Effector memory CD4-positive, alpha-beta T cell (primary cell): Measurements from ENCODE around the gene METTL9.
A peak's percentile ranks its signal among the peaks of the same experiment; 100 is the strongest.
"Not testable (repeated sequence)": the region's sequence is repeated elsewhere in the genome, so short reads cannot be mapped to it uniquely, and the experiment has no call there.

Experiments
- DNase-seq, 3 donors: peaks; one replicate each; pipeline ENCODE4 v3.0.0-alpha.2; 2020
- H3K27ac ChIP-seq: 2 replicates; pipeline ENCODE4 v1.7.0; 2013; ENCODE audit warnings: mild to moderate bottlenecking, low read length, moderate library complexity; ENCODE audit not compliant: insufficient read depth, poor library complexity, severe bottlenecking
- H3K27me3 ChIP-seq: replicated peaks from 2 replicates; pipeline ENCODE4 v1.7.0; 2013; ENCODE audit warnings: mild to moderate bottlenecking, low read length; ENCODE audit not compliant: insufficient read depth, control insufficient read depth, poor library complexity, severe bottlenecking
- H3K36me3 ChIP-seq: 2 replicates; pipeline ENCODE4 v1.7.0; 2013; ENCODE audit warnings: mild to moderate bottlenecking, low read length, moderate library complexity; ENCODE audit not compliant: control insufficient read depth, insufficient read depth
- H3K4me1 ChIP-seq: 2 replicates; pipeline ENCODE4 v1.7.0; 2013; ENCODE audit warnings: low read length, mild to moderate bottlenecking; ENCODE audit not compliant: control insufficient read depth, insufficient read depth, poor library complexity, severe bottlenecking
- H3K4me3 ChIP-seq: 2 replicates; pipeline ENCODE4 v1.7.0; 2013; ENCODE audit warnings: low read length, low read depth, mild to moderate bottlenecking; ENCODE audit not compliant: insufficient read depth, poor library complexity, severe bottlenecking
- H3K9me3 ChIP-seq: 2 replicates; pipeline ENCODE4 v1.7.0; 2013; ENCODE audit warnings: mild to moderate bottlenecking, low read length, moderate library complexity; ENCODE audit not compliant: control insufficient read depth

Gene METTL9

GRCh38 chr16:21644674-21645073 lies 45.3 kb downstream of the METTL9 start:
- Histone ChIP-seq H3K4me3 (peak overlapping the region; percentile 31), H3K9me3 (no peaks in the 10 kb centered on the region), H3K4me1 (peaks cover 43% of the 10 kb centered on the region), H3K36me3 (no peaks in the 10 kb centered on the region), H3K27ac (peak overlapping the region; percentile 65), H3K27me3 (no peaks in the 10 kb centered on the region)
- no peak for DNase-seq

- Histone ChIP-seq H3K27me3 (no peaks in the 10 kb centered on the region), H3K4me3 (peak overlapping the region; percentile 31), H3K9me3 (no peaks in the 10 kb centered on the region), H3K4me1 (peaks cover 43% of the 10 kb centered on the region), H3K27ac (peak overlapping the region; percentile 65), H3K36me3 (no peaks in the 10 kb centered on the region)
- DNase-seq = no peak
Measured at GRCh38 chr16:21645261-21645721, 45.9 kb downstream of the METTL9 start.

- Histone ChIP-seq H3K27me3 (no peaks in the 10 kb centered on the region), H3K4me3 (peak overlapping the region; percentile 31), H3K27ac (peak overlapping the region; percentile 65), H3K9me3 (no peaks in the 10 kb centered on the region), H3K4me1 (peaks cover 48% of the 10 kb centered on the region), H3K36me3 (no peaks in the 10 kb centered on the region)
- no peak for DNase-seq
Measured at GRCh38 chr16:21646091-21646490, 46.7 kb downstream of the METTL9 start.

- H3K27me3 ChIP-seq = no peaks in the 10 kb centered on the region
- DNase-seq = peak; percentile 52 to 63 (median 61)
- peaks cover 48% of the 10 kb centered on the region for H3K4me1 ChIP-seq
- no peaks in the 10 kb centered on the region for H3K9me3 ChIP-seq
- peak overlapping the region; percentile 67 for H3K27ac ChIP-seq
- H3K4me3 ChIP-seq = peak overlapping the region; percentile 8
- H3K36me3 ChIP-seq = no peaks in the 10 kb centered on the region
Measured at GRCh38 chr16:21646721-21647561, 47.6 kb downstream of the METTL9 start.

GRCh38 chr16:21647562-21648164 lies 48.3 kb downstream of the METTL9 start:
- peaks cover 48% of the 10 kb centered on the region for H3K4me1 ChIP-seq
- no peaks in the 10 kb centered on the region for H3K27me3 ChIP-seq
- H3K36me3 ChIP-seq = no peaks in the 10 kb centered on the region
- H3K27ac ChIP-seq = peak overlapping the region; percentile 67
- H3K9me3 ChIP-seq = no peaks in the 10 kb centered on the region
- no peak for DNase-seq
- H3K4me3 ChIP-seq = peak overlapping the region; percentile 8

GRCh38 chr16:21649826-21650406 lies 50.5 kb downstream of the METTL9 start:
- not testable (repeated sequence) for H3K9me3 ChIP-seq, H3K27me3 ChIP-seq, H3K4me3 ChIP-seq, H3K27ac ChIP-seq, DNase-seq, H3K36me3 ChIP-seq
- peaks cover 39% of the 10 kb centered on the region for H3K4me1 ChIP-seq

GRCh38 chr16:21650521-21650920 lies 51.1 kb downstream of the METTL9 start:
- DNase-seq = no peak
- Histone ChIP-seq H3K27me3 (no peaks in the 10 kb centered on the region), H3K36me3 (peaks cover 6% of the 10 kb centered on the region), H3K27ac (no peak overlapping the region), H3K4me1 (peaks cover 35% of the 10 kb centered on the region), H3K9me3 (no peaks in the 10 kb centered on the region), H3K4me3 (no peak overlapping the region)

GRCh38 chr16:21651515-21651914 lies 52.1 kb downstream of the METTL9 start:
- H3K4me1 ChIP-seq = peaks cover 26% of the 10 kb centered on the region
- no peak overlapping the region for H3K4me3 ChIP-seq

GRCh38 chr16:21652453-21652852 lies 53.1 kb downstream of the METTL9 start, which contains the start of gene IGSF6:
IGSF6 (minus strand) TSS chr16:21652608; CDS start chr16:21652598, 10 bp downstream.
- H3K36me3 ChIP-seq = peaks cover 14% of the 10 kb centered on the region
- H3K9me3 ChIP-seq = no peaks in the 10 kb centered on the region
- H3K27ac ChIP-seq = no peak within 1 kb of the TSS
- H3K4me3 ChIP-seq = no peak within 1 kb of the TSS
- H3K27me3 ChIP-seq = no peaks in the 10 kb centered on the region
- DNase-seq = no peak
- peaks cover 24% of the 10 kb centered on the region for H3K4me1 ChIP-seq

More at GRCh38 chr16:21651515-21651914, 52.1 kb downstream of the METTL9 start:
- H3K36me3 ChIP-seq = peaks cover 11% of the 10 kb centered on the region
- no peak overlapping the region for H3K27ac ChIP-seq
- no peak for DNase-seq
- H3K9me3 ChIP-seq = no peaks in the 10 kb centered on the region
- H3K27me3 ChIP-seq = no peaks in the 10 kb centered on the region

GRCh38 chr16:21653571-21653970 lies 54.2 kb downstream of the METTL9 start:
- H3K36me3 ChIP-seq = peaks cover 14% of the 10 kb centered on the region
- H3K4me3 ChIP-seq = no peak overlapping the region
- no peak for DNase-seq
- H3K9me3 ChIP-seq = no peaks in the 10 kb centered on the region
- H3K4me1 ChIP-seq = peaks cover 13% of the 10 kb centered on the region
- no peaks in the 10 kb centered on the region for H3K27me3 ChIP-seq
- no peak overlapping the region for H3K27ac ChIP-seq
